Activated naive CD8-positive, alpha-beta T cell treated with anti-CD3 and anti-CD28 coated beads, Interleukin-2, amount 50 U/mL, for 16 hours (primary cell): ENCODE data around the gene RNU1-3.
A peak's percentile ranks its signal among the peaks of the same experiment; 100 is the strongest.
"Not testable (repeated sequence)": the region's sequence is repeated elsewhere in the genome, so short reads cannot be mapped to it uniquely, and the experiment has no call there.

ENCODE experiments used
- DNase-seq: peaks from one replicate; pipeline ENCODE4 v3.0.0-alpha.2; 2020; ENCODE audit warnings: low read depth, low spot score

The RNU1-3 gene

GRCh38 chr1:16656981-16657683, 9.6 kb downstream of the RNU1-3 start:
- not testable (repeated sequence) for DNase-seq

DNA sequence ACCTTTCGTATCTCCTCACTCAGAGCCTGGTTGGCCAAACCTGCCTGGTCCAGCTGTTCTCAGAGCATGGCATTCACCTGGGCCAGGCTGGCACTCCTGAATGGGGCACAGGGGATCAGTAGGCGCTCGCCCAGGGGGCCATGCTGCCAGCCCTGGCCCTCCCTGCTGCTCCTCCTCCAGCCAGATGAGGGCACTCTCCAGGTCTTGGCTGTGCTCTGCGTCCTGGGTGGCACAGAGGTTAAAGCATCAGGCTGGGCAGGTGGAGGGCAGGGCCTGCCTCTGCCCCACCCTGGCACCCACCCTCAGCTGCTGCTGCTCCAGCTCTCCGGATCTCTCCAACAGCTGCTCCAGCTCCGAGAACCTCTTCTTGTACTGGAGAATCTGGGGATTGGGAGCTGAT, 10.2 kb downstream of the RNU1-3 start:
- DNase-seq = not testable (repeated sequence)

GRCh38 chr1:16651560-16651959, 15.2 kb downstream of the RNU1-3 start:
- not testable (repeated sequence) for DNase-seq

- DNase-seq = not testable (repeated sequence)
These were observed 16.8 kb downstream of the RNU1-3 start for GRCh38 chr1:16649960-16650359.

DNA sequence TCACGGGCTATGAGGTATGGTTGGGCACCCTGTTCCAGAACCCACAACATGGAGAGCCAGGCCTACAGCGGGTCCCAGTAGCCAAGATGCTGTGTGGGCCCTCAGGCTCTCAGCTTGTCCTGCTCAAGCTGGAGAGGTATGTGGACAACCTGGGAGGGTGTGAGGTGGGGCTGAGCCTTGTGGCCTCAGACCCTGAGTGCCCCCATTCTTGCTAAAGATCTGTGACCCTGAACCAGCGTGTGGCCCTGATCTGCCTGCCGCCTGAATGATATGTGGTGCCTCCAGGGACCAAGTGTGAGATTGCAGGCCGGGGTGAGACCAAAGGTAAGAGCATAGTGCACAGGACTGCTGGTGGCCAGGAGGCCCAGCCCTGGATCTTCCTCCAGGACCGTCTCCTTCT, 17.4 kb downstream of the RNU1-3 start:
- DNase-seq = not testable (repeated sequence)

DNA sequence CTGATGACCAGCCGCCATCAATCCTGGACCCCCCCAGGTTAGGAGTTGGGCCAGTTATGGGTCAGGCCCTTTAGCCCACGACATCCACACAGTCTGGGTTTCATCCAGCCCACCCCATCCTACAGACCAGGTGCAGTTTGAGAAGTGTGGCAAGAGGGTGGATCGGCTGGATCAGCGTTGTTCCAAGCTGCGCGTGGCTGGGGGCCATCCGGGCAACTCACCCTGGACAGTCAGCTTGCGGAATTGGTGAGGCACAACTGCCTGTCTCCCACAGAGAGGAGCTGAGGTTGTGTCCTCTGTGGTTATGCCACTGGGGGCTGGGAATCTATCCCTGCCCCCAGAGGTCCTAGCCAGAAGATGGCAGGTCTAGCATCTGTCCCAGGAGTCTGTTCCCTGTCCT, 18.0 kb downstream of the RNU1-3 start:
- not testable (repeated sequence) for DNase-seq

DNA sequence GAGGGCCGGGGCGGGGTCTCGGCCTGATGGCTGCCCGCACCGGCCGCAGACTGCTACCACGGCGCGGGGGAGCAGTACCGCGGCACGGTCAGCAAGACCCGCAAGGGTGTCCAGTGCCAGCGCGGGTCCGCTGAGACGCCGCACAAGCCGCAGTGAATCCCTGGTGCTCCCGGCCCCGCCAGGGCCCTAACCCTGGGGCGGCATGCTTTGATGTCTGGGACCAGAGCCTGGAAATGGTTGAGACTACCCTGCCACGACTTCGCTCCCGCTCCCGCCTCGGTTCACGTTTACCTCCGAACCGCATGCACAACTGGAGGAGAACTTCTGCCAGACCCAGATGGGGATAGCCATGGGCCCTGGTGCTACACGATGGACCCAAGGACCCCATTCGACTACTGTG, 18.5 kb downstream of the RNU1-3 start:
- not testable (repeated sequence) for DNase-seq

DNA sequence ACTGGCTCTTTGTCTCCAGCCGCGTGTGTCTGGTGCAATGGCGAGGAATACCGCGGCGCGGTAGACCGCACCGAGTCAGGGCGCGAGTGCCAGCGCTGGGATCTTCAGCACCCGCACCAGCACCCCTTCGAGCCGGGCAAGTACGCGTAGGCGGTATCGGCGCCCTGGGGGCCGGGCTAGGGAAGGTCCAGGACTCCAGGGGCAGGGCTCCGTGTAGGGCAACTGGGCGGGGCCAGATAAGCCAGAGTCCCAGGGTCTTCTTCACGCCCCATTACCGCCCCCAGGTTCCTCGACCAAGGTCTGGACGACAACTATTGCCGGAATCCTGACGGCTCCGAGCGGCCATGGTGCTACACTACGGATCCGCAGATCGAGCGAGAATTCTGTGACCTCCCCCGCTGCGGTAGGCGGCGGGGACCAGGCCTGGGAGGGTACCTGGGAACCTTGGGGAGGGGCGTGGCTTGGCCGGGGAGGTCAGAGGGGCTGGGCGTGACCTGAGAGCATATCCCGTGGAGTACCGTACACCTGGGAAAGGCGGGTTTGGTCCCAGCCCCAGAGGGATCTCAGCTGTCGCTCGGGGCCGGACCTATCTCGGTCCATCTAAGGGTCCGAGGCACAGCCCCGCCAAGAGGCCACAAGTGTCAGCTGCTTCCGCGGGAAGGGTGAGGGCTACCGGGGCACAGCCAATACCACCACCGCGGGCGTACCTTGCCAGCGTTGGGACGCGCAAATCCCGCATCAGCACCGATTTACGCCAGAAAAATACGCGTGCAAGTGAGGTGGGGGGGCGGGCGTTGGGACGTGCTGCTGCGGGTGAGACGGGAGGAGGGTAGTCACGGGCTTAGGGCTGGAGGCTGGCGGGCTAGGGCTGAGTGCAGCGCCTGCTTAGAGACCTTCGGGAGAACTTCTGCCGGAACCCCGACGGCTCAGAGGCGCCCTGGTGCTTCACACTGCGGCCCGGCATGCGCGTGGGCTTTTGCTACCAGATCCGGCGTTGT, 19.3 kb downstream of the RNU1-3 start:
- DNase-seq = not testable (repeated sequence)

GRCh38 chr1:16646716-16647115, 20.0 kb downstream of the RNU1-3 start:
- DNase-seq = not testable (repeated sequence)

- DNase-seq = not testable (repeated sequence)
These were observed 20.6 kb downstream of the RNU1-3 start for GRCh38 chr1:16646061-16646664.

DNA sequence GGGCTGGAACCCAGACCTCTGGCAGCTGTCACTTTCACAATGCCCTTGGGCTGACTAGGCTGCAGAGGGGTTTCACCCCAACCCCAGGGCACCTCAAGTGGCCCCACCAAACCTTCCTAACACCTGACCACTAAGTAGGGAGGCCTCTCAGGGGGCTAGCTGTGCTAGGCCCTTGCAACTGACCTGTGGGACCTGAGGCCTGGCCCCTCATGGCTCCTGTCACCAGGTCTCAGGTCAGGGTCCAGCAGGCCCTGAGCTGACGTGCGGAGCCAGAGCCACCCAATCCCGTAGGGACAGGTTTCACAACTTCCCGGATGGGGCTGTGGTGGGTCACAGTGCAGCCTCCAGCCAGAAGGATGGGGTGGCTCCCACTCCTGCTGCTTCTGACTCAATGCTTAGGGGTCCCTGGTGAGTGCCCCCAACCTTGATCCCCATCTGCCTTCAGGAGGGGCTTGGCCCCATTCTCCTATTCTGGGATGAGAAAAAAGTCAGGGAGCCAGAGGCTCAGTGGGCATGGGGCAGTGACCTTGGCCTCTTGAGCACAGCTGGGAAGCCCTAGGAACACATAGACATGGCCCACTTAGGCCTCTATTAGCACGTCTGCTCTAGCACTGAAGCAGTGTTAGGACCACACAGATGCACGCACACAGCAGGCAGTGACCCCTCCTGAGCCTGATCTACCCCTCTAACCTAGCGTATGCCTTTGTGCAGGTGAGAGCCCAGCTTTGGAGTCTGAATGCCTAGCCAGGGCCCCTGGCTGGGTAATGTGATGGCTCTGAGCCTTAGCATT, 21.3 kb downstream of the RNU1-3 start:
- not testable (repeated sequence) for DNase-seq

DNA sequence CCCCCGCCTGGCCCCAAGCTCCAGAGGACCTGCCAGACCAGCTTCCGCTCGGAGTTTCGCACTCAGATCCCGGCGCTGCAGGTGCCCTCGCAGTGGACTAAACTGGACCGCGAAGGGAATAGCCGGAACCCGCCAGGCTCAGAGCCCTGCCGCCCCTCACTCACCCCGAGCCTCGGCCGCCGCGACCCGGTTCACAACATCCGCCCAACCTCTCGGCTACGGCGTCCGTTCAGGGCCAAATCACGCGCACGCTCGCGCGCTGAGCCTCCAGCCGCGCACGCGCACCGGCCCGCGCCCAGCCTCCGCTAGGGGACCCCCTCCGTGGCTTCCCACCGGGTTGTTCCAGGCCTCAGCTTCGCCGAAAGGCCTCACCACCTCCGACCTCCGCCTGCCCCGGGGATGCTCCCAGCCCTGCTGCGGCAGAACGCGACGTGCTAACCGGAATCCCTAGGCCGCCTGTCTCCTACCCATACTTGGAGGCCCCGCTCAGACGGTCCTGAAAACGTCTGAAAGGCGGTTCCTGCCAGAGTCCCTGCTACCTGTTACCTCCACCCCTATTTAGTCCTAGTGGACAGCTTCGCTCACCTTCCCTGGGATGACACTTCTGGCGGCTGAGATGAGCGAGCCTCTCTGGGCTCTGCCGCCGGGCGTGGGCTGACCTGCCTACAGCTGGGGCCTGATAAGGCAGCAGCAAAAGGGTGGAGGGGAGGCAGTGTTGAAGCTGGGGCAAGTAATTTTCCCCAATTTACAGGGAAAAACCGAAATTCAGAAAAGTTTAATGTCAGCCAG, 22.1 kb downstream of the RNU1-3 start:
- DNase-seq = peak; percentile 95

- no peak for DNase-seq
These were observed 22.6 kb downstream of the RNU1-3 start for GRCh38 chr1:16644193-16644481.

DNA sequence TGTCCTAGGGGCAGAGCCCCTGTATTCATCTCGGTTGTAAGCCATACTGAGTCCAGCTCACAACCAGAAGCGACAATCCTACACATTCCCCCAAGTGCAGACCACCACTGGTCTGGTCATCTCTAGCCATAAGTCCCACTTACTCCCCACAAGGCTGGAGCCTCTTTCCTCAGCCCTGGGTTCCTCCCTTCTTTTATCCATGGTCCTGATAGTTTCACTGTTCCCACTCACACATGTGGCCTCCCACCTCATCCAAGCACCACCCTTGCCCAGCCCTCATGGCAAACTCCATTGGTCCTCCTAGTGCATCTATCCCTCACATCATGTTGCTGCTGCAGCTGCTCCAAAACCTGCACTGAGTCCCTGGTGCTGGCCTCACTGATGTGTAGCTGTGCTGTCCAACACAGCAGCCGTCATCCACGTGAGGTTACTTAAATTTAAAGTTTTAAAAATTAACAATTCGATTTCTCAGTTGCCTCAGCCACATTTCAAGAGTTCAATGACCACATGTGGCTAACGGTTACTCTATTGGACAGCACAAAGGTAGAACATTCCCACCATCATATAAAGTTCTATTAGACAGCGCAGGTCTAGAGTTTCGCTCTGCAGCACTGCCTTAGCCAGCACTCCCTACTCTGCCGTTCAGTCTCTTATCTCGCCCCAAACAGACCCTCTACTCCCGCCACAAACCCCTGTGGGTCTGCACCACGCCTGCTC, 23.1 kb downstream of the RNU1-3 start:
- not testable (repeated sequence) for DNase-seq

DNA sequence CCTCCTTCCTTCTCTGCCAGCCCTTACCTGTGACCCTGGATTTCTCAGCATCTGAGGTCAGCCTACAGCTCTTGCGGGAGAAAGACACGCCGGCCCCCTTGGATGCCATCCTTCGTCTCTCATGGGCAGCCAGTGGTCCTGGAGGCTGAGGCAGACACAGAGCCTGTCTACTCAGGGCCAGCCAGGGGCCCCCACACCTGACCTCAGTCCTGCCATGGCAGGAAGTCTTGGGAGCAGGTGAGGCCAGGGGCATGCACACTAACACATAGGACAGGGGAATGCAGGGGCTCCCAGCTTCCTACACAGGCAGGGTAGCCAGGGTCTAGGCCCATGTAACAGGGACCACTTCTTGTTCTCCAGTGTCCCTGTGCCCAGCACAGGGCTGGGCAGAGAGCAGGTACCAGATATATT, 23.7 kb downstream of the RNU1-3 start:
- DNase-seq = not testable (repeated sequence)

DNA sequence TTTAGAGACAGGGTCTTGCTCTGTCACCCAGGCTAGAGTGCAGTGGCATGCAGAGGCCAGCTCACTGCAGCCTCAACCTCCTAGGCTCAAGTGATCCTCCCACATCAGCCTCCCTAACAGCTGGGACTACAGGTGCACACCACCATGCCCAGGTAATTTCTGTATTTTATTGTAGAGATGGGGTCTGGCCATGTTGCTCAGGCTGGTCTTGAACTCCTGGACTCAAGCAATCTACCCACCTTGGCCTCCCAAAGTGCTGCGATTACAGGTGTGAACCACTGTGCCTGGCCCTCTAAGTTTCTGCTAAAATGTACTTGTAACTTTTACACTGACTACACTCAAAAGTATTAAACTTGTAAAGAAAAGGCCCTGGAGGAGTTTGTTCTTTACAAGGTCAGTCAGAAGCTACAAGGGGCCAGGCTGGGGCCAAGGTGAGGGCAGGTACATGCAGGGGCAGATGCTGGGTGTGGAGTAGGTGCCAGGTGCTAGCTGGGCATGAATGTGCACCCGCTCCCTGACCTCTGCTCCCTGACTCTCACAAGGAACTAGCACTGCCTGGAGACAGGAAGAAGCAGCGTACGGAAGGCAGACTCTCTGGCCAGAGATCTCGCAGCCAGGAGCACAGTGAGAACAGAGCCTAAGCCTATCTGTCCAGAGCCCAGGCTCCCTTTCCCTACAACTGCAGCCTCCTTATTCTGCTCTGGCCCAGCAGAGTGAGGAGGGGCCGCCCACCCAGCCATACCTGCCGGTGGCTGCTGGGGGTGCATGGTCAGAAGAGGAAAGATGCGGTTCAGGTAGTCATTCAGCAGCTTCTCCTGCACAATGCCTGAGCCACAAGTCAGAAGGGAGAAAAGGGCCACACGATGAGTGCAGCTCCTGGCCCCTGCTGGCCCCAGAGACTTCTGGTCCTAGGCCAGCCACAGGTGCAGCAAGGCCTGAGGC, 24.5 kb downstream of the RNU1-3 start:
- DNase-seq = not testable (repeated sequence)

GRCh38 chr1:16641159-16641975, 25.4 kb downstream of the RNU1-3 start:
- not testable (repeated sequence) for DNase-seq
